Mucosa of descending colon (tissue), 3 donors: ENCODE data around the gene EAPP. TPM values are rescaled to one million over a fixed set of nuclear protein-coding genes. Genes with fewer than 3 reads are reported as not detected.
A peak's percentile ranks its signal among the peaks of the same experiment; 100 is the strongest.

ENCODE experiments used
- ATAC-seq: fragments of 200-7000 bp; cut with Tn5 transposase; one replicate; pipeline ENCODE4 v1.9.1; 2020; ENCODE audit warnings: mild to moderate bottlenecking, moderate library complexity
- DNase-seq, 3 donors: peaks; one replicate each; pipeline ENCODE4 v3.0.0-alpha.2; 2020
- H3K36me3 ChIP-seq: fragments of 200-600 bp; one replicate; pipeline ENCODE4 v1.8.0; 2021; ENCODE audit warnings: low read depth, mild to moderate bottlenecking
- H3K4me1 ChIP-seq: fragments of 200-600 bp; one replicate; pipeline ENCODE4 v1.8.0; 2021; ENCODE audit warnings: low read depth, mild to moderate bottlenecking
- H3K4me3 ChIP-seq: fragments of 200-600 bp; one replicate; pipeline ENCODE4 v1.8.0; 2021; ENCODE audit warnings: mild to moderate bottlenecking
- H3K9me3 ChIP-seq: fragments of 200-600 bp; one replicate; pipeline ENCODE4 v1.8.0; 2021; ENCODE audit warnings: mild to moderate bottlenecking
- intact Hi-C, 2 donors: fragments of 100-400 bp; cut with DNase I in 1 of 2; cut with micrococcal nuclease in 1 of 2; formaldehyde crosslinking; loops; one replicate each; pipeline versions ENCODE4 v1.11.0 to v1.11.1; 2022; cut with DNase I, micrococcal nuclease
- total RNA-seq, 3 donors: library from RNA; stranded (reverse); fragmentation: NEBNext Ultra II Directional in 2 of 3; extraction: Animal tissue kit (Norgen Biotek cat#: 25700) in 2 of 3; gene quantifications; one replicate each; pipeline versions ENCODE4 v1.2.1 to v1.2.4, GENCODE V29; 2021 to 2023
- TF ChIP-seq, protein P1 (sequence below): fragments of 200-600 bp; IDR thresholded peaks from one replicate; pipeline ENCODE4 v1.8.0; 2022; ENCODE audit warnings: antibody characterized with exemption, mild to moderate bottlenecking
- donor health status: DM: no; HTN: no; CAD: no; lungs with moderate emphysema.
- donor health status: DM: no; HTN: no; CAD: no.
- donor health status: DM: no; HTN: yes; CAD: no.

The EAPP gene
- total RNA-seq, 3 donors from 2014 or later: 43.4 to 78.0 (median 66.0) TPM

DNA sequence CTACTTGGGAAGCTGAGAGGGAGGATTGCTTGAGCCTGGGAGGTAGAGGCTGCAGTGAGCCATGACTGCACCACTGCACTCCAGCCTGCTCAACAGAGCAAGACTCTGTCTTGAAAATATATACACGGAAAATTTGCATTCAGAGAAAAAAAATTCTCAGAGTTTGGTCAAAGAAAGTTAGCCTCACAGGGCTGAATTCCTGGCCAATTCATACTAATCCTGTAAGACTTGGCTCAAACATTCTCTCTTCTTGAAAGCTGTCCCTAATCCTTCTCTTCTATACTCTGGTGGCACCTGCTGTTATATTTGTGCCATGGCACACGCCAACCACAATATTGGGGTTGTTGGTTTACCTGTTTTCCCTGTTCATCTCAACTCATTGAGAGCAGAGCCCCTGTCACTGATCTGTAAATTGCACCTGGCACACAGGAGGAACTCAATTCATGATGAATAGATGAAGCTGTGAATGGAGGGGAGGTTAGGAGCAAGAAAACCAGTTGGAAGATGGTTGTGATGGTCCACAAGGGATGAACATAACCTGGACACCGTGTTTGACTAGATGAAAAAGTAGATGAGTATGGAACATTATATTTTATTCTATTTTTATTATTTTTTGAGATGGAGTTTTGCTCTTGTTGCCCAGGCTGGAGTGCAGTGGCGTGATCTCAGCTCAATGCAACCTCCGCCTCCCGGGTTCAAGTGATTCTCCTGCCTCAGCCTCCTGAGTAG, 40.7 kb downstream of the EAPP start:
- peak; percentile 61 for ATAC-seq
- no peaks in the 10 kb centered on the region for H3K9me3 ChIP-seq
- intact Hi-C loops: no loop called here
- peaks cover 31% of the 10 kb centered on the region for H3K4me1 ChIP-seq
- H3K4me3 ChIP-seq: no peak overlapping the region
- H3K36me3 ChIP-seq: no peaks in the 10 kb centered on the region
- TF ChIP-seq, protein P1, sequence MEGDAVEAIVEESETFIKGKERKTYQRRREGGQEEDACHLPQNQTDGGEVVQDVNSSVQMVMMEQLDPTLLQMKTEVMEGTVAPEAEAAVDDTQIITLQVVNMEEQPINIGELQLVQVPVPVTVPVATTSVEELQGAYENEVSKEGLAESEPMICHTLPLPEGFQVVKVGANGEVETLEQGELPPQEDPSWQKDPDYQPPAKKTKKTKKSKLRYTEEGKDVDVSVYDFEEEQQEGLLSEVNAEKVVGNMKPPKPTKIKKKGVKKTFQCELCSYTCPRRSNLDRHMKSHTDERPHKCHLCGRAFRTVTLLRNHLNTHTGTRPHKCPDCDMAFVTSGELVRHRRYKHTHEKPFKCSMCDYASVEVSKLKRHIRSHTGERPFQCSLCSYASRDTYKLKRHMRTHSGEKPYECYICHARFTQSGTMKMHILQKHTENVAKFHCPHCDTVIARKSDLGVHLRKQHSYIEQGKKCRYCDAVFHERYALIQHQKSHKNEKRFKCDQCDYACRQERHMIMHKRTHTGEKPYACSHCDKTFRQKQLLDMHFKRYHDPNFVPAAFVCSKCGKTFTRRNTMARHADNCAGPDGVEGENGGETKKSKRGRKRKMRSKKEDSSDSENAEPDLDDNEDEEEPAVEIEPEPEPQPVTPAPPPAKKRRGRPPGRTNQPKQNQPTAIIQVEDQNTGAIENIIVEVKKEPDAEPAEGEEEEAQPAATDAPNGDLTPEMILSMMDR: no peak
- DNase-seq: peak in 1 of 3 donors; percentile 68

DNA sequence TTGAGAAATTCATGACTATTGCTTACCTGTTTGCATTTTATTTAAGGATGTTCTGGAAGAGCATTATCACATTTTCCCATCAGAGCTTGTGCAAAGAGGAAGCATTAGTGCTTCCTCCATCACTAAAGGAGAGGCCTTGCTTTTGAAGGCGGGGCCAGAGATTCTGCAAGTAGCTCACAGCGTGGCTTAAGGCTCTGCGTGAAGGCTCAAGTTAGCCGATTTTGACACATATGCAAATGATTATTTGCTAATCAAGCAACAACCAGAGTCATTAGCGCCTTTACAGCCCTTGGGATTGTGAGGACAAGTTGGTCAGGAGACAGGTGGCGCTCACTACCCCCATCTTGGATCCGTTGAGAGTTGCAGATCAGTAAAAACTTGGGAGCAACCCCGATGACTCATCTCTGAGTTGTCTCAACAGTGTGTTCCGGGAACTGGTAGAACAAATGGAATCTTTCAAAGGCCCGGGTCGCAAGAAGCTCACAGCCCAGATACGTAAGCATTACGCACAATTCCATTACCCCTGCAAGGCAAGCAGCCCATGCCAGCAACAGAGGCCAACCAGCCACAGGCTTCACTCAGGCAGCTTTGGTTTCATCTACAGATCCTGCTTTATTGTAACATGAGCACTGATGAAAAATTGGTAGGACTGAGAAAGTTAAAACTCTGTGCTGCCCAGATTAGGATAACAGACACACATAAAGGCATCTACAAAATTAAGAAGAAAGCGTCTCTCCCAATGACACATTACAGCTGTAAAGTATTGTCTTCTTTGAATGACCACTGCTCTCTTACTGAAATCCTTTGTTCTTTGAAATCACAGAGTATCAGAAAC, 42.6 kb downstream of the EAPP start:
- Histone ChIP-seq H3K36me3 (no peaks in the 10 kb centered on the region), H3K4me3 (no peak overlapping the region), H3K4me1 (peaks cover 24% of the 10 kb centered on the region), H3K9me3 (no peaks in the 10 kb centered on the region)
- DNase-seq: peak; percentile 64 to 78 (median 71)
- peak; percentile 90 for ATAC-seq
- intact Hi-C loops: no loop called here
- TF ChIP-seq, protein P1: no peak

- Histone ChIP-seq H3K4me3 (no peak overlapping the region), H3K9me3 (no peaks in the 10 kb centered on the region), H3K36me3 (no peaks in the 10 kb centered on the region), H3K4me1 (peaks cover 24% of the 10 kb centered on the region)
- TF ChIP-seq, protein P1: no peak
- intact Hi-C loops: no loop called here
- DNase-seq (peak in 1 of 3 donors; percentile 57), ATAC-seq (no peak)
Measured at GRCh38 chr14:34496007-34496678, 43.4 kb downstream of the EAPP start.

DNA sequence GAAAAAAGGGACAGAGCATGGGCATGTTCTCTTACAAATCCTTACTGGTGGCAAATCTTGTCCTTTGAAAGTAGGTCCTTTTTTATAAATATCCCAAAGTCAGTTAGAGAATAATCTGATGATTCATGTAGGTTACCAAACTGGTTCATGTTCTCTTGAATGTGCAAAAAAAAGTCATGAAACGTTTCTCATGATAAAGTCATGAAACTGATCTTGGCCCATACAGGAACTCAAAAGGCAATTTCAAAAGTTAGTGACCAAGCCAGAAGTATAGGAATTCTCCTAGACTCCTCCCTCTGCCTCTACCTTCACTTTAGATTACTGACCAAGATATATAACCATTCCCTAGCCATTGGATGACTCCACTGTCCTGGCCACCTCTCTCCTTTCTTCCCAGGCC, 50.2 kb downstream of the EAPP start:
- H3K4me1 ChIP-seq: no peaks in the 10 kb centered on the region
- no peak overlapping the region for H3K4me3 ChIP-seq
- ATAC-seq: no peak
- H3K36me3 ChIP-seq: no peaks in the 10 kb centered on the region
- TF ChIP-seq, protein P1: no peak
- H3K9me3 ChIP-seq: no peaks in the 10 kb centered on the region
- no peak for DNase-seq
- intact Hi-C loops: no loop called here

- TF ChIP-seq, protein P1: no peak
- ATAC-seq: no peak
- Histone ChIP-seq H3K4me1 (no peaks in the 10 kb centered on the region), H3K36me3 (no peaks in the 10 kb centered on the region), H3K4me3 (no peak overlapping the region), H3K9me3 (no peaks in the 10 kb centered on the region)
- no peak for DNase-seq
- intact Hi-C loops: no loop called here
Measured at GRCh38 chr14:34488528-34488927, 51.0 kb downstream of the EAPP start.
